Neural crest cell (in vitro differentiated cells): ENCODE data around the gene FUT9. TPM values are rescaled to one million over a fixed set of nuclear protein-coding genes. Genes with fewer than 3 reads are reported as not detected.

Source experiments
- DNase-seq: peaks from one replicate; pipeline ENCODE4 v3.0.0; 2021; ENCODE audit warnings: low read depth, mixed read lengths, low spot score
- H3K27ac Mint-ChIP-seq: one replicate; pipeline ENCODE4 v1.8.0; 2021; ENCODE audit warnings: mild to moderate bottlenecking, mixed read lengths; ENCODE audit not compliant: unreplicated experiment
- H3K27me3 Mint-ChIP-seq: 2 replicates; pipeline ENCODE4 v1.8.0; 2021; ENCODE audit warnings: low read depth, mild to moderate bottlenecking, mixed read lengths
- H3K36me3 Mint-ChIP-seq: 2 replicates; pipeline ENCODE4 v1.8.0; 2021; ENCODE audit warnings: low read depth, mild to moderate bottlenecking, mixed read lengths
- H3K4me1 Mint-ChIP-seq: 2 replicates; pipeline ENCODE4 v1.8.0; 2021; ENCODE audit warnings: mixed read lengths
- H3K4me3 Mint-ChIP-seq: one replicate; pipeline ENCODE4 v1.8.0; 2021; ENCODE audit warnings: mild to moderate bottlenecking, mixed read lengths
- H3K9me3 Mint-ChIP-seq: 2 replicates; pipeline ENCODE4 v1.8.0; 2021; ENCODE audit warnings: mixed read lengths
- total RNA-seq: library from RNA; stranded (reverse); gene quantifications from 2 replicates; pipeline ENCODE4 v1.2.1, GENCODE V29; 2021
- TF ChIP-seq, protein P1 (sequence below): fragments of 200-600 bp; sonication (generic); conservative IDR thresholded peaks from 2 replicates; pipeline ENCODE4 v1.5.0; 2021; ENCODE audit warnings: antibody characterized with exemption, mild to moderate bottlenecking

FUT9 gene
- total RNA-seq, 1 donor from 2014 or later = 2.2 TPM

GRCh38 chr6:96202571-96202970 lies 186.8 kb downstream of the FUT9 start:
- Mint-ChIP-seq H3K27ac (no peak overlapping the region), H3K4me3 (no peak overlapping the region), H3K9me3 (no peaks in the 10 kb centered on the region), H3K4me1 (no peaks in the 10 kb centered on the region), H3K36me3 (no peaks in the 10 kb centered on the region), H3K27me3 (no peaks in the 10 kb centered on the region)
- TF ChIP-seq, protein P1, sequence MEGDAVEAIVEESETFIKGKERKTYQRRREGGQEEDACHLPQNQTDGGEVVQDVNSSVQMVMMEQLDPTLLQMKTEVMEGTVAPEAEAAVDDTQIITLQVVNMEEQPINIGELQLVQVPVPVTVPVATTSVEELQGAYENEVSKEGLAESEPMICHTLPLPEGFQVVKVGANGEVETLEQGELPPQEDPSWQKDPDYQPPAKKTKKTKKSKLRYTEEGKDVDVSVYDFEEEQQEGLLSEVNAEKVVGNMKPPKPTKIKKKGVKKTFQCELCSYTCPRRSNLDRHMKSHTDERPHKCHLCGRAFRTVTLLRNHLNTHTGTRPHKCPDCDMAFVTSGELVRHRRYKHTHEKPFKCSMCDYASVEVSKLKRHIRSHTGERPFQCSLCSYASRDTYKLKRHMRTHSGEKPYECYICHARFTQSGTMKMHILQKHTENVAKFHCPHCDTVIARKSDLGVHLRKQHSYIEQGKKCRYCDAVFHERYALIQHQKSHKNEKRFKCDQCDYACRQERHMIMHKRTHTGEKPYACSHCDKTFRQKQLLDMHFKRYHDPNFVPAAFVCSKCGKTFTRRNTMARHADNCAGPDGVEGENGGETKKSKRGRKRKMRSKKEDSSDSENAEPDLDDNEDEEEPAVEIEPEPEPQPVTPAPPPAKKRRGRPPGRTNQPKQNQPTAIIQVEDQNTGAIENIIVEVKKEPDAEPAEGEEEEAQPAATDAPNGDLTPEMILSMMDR = no peak
- DNase-seq = no peak

DNA sequence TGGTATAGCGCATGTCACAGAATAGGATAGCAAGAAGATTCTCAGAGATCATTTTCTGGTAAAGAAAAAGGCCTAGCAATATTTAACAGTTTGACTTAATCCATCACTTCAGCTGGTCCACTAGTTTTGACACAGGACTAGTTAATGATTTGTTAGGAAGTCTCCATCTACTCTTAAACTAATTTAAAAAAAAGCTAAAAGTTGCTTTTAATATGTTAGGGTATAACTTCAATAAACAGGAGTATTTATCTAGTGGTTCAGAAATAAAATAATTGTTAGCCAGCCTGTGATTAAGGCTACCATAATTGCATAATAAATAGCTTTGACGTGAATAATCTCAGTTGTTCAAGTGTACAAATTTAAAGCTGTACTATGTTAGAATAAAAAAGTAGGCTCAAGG lies 195.6 kb downstream of the FUT9 start:
- no peaks in the 10 kb centered on the region for H3K4me1 Mint-ChIP-seq
- no peaks in the 10 kb centered on the region for H3K27me3 Mint-ChIP-seq
- no peaks in the 10 kb centered on the region for H3K36me3 Mint-ChIP-seq
- H3K27ac Mint-ChIP-seq = no peak overlapping the region
- DNase-seq = no peak
- no peaks in the 10 kb centered on the region for H3K9me3 Mint-ChIP-seq
- H3K4me3 Mint-ChIP-seq = no peak overlapping the region
- TF ChIP-seq, protein P1 = no peak

DNA sequence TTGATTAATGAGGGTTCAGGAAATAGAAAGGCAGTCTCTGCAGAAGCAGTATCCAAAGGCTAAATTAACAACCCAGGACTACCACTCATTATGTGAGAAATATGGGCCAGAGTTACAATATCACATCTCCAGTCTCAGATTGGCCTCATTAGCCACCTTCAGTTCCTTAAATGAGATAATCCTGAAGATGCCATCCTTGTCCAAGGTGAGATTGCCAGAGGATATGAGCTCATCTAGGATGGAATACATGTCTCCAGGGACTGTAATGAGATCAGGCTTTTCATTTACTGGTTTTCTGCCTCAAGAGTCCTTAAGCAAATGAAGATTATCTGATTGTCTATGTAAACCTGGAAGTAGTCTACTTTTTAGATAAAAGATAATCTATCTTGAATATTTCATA lies 196.3 kb downstream of the FUT9 start:
- Mint-ChIP-seq H3K36me3 (no peaks in the 10 kb centered on the region), H3K4me1 (no peaks in the 10 kb centered on the region), H3K27me3 (no peaks in the 10 kb centered on the region), H3K27ac (no peak overlapping the region), H3K9me3 (no peaks in the 10 kb centered on the region), H3K4me3 (no peak overlapping the region)
- DNase-seq = no peak
- TF ChIP-seq, protein P1 = no peak

DNA sequence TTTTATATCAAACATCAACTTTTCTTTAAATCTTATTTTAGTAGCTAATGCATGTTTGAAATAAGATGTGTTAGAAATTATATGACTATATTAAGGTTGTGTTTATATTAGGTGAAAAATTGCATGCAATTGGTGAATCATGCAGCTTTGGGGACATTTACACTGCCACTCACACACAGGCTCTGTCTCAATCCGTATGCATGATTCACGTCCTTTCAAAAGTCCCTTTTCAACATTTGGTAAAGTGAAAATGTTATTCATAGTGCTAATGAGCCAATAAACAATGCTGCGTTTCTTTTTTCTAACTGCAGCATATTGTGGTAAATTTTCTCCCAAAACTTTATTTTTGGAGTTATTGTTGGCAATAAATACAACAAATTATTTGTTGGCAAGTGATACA lies 198.0 kb downstream of the FUT9 start:
- TF ChIP-seq, protein P1 = no peak
- H3K9me3 Mint-ChIP-seq = no peaks in the 10 kb centered on the region

DNA sequence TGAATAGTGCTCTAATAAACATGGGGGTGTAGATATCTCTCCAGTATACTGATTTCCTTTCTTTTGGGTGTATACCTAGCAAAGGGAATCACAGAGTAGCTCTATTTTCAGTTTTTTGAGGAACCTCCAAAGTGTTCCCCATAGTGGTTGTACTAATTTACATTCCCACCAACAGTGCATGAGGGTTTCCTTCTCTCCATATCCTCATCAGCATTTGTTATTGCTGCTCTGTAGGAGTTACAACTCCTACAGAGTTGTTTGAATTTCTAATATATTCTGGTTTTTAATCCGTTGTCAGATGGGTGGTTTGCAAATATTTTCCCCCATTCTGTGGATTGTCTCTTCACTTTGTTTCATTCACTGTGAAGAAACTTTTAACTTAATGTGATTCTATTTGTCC lies 207.9 kb downstream of the FUT9 start:
- no peaks in the 10 kb centered on the region for H3K36me3 Mint-ChIP-seq
- no peaks in the 10 kb centered on the region for H3K27me3 Mint-ChIP-seq
- no peak for DNase-seq
- H3K4me3 Mint-ChIP-seq = no peak overlapping the region
- H3K9me3 Mint-ChIP-seq = peaks cover 5% of the 10 kb centered on the region
- no peak overlapping the region for H3K27ac Mint-ChIP-seq
- TF ChIP-seq, protein P1 = no peak
- no peaks in the 10 kb centered on the region for H3K4me1 Mint-ChIP-seq

More for the DNA sequence above, 198.0 kb downstream of the FUT9 start:
- H3K36me3 Mint-ChIP-seq = no peaks in the 10 kb centered on the region
- H3K27ac Mint-ChIP-seq = no peak overlapping the region
- DNase-seq = no peak
- no peaks in the 10 kb centered on the region for H3K4me1 Mint-ChIP-seq
- H3K4me3 Mint-ChIP-seq = no peak overlapping the region
- H3K27me3 Mint-ChIP-seq = no peaks in the 10 kb centered on the region

- peak overlapping the region; percentile 46 for H3K27ac Mint-ChIP-seq
- H3K4me3 Mint-ChIP-seq = no peak overlapping the region
- H3K4me1 Mint-ChIP-seq = no peaks in the 10 kb centered on the region
- DNase-seq = no peak
- H3K9me3 Mint-ChIP-seq = peaks cover 3% of the 10 kb centered on the region
- H3K27me3 Mint-ChIP-seq = no peaks in the 10 kb centered on the region
- H3K36me3 Mint-ChIP-seq = no peaks in the 10 kb centered on the region
- TF ChIP-seq, protein P1 = no peak
Observed at GRCh38 chr6:96227135-96227534, 211.4 kb downstream of the FUT9 start.
